ACHN (cell line): Measurements from ENCODE around the gene C11orf24.
"Not testable (repeated sequence)": the region's sequence is repeated elsewhere in the genome, so short reads cannot be mapped to it uniquely, and the experiment has no call there.

ENCODE experiments used
- DNase-seq: peaks from one replicate; pipeline ENCODE4 v3.0.0-alpha.2; 2015
- in situ Hi-C: cut with HindIII; loops from 2 replicates; pipeline ENCODE4 v1.10.0; 2017; ENCODE audit warnings: low sequenced_read_pairs, low pct_ligation_motif_present, low pct_unique_long_range_greater_than_20kb

The C11orf24 gene

DNA sequence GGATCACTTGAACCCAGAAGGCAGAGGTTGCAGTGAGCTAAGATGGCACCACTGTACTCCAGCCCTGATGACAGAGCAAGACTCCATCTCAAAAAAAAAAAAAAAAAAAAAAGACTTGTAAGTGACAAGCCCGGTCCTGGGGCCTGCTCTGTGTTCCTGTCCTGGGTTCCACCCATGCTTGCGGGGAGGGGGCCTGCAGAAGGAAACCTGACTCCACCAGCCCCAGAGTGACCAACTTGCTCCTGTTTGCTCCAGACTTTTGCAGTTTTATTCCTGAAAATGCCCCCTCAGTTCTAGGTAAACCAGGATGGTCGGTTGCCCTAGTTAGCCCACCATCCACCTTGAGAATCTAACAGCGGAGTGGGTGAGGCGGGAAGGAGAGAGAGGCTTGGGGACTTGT is 30.5 kb upstream of the C11orf24 start:
- no peak for DNase-seq
- in situ Hi-C loops, result no loop called here

DNA sequence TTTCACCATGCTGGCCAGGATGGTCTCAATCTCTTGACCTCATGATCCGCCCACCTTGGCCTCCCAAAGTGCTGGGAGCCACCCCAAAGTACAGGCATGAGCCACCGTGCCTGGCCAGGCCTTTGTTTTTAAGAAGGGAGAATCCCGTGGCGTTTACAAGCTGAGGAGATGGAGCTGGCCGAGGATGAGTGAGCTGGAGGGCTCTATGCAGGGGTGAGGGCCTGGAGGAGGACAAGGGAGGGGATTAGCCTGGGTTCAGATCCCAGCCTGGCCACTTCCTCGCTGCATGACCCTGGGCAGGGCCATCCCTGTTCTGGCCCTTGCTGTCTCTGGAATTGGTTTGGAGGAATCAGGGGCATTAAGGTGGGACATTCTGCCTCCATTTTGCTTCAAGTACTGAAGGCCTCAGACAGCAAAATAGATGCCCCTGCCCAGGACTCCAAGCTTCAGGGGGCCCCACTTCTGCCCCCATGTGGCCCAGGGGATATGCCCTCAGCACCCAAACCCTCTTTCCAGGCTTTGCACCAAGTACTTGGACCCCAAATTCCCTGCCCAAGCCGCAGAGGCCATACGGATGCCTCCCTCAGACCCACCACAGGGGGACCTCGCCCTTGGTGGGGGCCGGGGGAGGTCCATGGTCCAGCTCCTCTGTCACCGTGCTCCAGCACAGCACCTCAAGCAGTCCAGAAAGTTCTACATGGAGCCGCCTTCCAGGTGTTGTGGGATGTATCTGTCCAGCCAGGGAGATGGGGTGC is 28.5 kb upstream of the C11orf24 start:
- in situ Hi-C loops, result no loop called here
- DNase-seq, result no peak

DNA sequence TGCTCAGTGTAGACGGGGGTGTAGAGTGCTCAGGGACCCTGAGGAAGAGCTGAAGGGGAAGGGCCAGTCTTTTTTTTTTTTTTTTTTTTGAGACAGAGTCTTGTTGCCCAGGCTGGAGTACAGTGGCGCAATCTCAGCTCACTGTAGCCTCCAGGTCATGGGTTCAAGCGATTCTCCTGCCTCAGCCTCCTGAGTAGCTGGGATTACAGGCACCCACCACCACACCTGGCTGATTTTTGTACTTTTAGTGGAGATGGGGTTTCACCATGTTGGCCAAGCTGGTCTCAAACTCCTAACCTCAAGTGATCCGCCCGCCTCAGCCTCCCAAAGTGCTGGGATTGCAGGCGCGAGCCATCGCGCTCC is 27.7 kb upstream of the C11orf24 start:
- DNase-seq, in situ Hi-C loops: not testable (repeated sequence)

DNA sequence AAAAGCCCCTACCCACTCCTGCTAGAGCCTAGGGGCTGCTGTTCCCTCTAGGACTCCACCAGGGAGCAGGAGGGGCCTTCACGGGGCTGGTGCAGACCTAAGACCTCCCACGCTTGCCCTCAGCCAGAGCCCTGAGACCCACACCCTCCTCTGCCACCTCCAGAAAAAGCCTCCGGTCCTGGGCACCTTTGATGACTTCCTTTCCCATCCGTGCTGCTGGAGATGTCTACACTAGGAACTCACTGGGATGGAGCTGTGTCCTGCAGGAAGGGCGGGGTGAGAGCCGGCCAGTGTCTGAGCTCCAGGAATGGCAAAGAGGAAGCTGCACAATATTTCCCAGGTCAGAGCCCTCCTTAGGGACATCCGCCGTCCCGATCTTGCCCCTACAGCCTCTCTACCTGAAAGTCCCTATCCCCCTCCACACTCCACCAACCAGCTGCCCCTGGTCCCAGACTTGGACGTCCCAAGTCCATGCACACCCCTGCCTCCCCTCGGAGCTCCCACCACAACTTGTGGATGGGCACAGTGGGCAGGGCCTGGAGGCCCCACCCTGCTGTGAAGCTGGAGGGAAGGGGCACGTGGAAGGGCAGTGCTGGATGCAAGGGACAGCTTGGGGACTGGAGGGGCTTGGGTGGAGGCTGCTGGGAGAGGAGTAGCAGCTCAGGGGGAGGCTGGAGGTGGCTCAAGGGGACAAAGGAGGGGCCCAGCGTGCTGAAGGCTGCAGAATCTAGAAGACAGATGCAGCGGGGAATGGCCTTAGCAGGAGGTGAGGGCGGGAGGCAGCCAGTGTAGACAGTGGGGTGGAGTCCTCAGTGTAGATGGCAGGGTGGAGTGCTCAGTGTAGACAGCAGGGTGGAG is 27.1 kb upstream of the C11orf24 start:
- in situ Hi-C loops, result no loop called here
- no peak for DNase-seq

DNA sequence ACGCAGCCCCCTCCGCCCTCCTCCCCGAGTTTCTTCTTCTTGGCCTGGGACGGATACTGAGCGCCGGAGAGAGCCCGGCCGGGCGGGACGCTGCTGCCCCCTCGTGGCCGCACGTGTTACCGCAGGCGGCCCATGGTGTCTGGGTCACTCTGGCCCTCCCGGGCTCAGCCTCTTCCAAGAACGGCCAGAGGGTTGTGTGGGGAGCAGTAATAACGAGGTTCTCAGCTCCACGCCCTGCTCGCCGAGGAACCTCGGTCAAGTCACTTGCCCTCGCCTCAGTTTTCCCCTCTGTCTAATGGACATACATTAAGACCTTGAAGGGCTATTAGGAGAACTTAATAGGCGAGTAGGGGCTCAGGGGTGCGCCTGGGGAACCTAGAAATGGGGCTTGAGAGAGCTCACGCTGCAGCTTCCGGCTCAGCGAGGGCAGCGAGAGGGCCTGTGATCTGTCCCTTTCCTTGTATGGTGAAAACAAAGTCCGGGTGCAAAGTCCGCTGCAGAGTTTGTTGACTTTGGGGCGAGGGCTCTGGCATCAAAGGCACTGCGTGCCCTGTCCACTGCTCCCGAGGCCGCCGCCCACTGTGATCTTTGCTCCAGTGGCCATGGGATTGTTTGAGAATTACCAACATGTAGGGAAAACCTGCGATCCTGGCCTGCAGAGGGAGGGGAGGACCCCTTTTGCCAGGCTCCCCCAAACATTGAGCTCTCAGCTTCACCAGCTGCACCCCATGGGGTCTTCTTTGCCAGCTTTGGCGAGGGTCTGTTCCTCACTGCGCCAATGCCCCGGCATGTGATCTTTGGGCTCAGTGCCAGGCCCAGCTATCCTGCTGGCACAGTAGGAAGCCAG is 26.3 kb upstream of the C11orf24 start:
- DNase-seq, result peak; percentile 65
- in situ Hi-C loops, result no loop called here

DNA sequence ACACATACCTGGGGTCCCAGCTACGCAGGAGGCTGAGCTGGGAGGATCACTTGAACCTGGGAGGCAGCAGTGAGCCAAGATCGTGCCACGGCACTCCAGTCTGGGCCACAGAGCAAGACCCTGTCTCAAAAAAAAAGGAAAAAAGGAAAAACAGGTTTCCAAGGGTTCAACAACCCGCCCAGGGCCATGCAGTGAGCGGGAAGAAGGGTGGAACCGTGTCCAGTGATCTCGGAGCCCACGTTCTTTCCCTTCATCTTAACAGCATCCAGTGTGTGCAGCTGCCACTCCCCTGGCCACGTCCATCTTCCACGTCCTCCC is 25.7 kb upstream of the C11orf24 start:
- DNase-seq, result no peak
- in situ Hi-C loops, result no loop called here

DNA sequence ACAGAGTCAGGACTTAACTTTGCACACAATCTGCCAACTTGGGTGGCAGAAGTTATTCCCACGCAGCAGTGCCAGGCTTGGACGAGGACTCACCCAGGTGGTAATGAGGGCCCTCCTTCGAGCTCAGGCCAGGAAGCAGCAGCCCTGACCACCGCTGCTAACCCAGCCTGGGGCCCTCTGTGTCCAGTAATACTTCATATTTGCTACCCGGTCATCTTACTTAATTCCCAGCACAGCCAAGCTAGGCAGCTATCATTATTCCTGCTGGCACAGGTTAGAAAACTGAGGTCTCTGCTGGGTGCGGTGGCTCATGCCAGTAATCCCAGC is 25.2 kb upstream of the C11orf24 start:
- in situ Hi-C loops, result no loop called here
- DNase-seq, result no peak

DNA sequence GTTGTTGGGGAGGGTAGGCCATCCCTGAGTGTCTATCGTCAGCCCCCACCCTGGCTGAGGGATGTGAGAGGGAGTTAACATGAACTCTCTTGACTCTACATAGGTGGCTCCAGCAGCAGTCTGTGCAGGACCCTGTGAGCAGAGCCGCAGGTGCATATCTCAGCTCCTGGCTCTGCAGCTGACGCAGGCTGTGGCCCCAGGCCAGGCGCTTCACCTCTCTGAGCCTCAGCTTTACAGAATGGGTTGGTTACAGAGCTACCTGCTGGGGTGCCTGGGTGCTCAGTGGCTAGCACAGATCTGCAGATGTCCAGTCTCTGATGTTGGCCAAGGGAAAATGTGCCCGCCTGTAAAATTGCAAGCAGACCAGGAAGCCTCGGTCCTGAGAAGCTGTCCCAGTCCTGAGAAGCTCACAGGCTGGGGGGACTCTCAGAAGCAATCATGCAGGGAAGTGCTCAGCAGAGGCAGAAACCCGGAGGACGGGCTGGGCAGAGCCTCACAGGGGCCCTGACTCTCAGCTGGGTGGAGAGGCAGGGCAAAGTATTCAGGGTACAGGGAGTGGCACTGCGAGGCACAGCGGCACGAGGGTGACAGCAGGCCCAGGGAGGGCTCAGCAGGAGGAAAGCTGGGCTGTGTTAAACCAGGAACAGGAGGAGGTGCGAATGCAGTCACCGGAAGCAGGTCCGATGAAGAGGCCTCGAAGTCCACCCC is 24.7 kb upstream of the C11orf24 start:
- no peak for DNase-seq

DNA sequence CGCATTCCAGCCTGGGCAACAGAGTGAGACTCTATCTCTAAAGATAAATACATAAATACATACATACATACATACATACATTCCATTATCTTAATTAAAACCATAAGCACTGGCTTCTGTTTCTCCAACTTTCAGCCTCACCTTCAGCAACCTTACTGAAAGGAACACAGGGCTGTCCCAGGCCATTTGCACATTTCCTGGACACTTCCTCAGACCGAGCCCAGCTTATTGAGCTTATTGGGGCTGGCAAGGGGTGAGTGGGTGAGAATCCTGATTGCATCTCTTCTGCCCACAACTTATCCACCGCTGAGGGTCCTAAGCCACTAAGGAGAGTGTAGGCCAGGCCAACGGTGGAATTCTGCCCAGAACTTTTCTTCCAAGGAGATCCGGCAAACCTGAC is 24.2 kb upstream of the C11orf24 start:
- in situ Hi-C loops, result no loop called here
- DNase-seq, result no peak

More for the DNA sequence above, 24.7 kb upstream of the C11orf24 start:
- in situ Hi-C loops, result no loop called here

DNA sequence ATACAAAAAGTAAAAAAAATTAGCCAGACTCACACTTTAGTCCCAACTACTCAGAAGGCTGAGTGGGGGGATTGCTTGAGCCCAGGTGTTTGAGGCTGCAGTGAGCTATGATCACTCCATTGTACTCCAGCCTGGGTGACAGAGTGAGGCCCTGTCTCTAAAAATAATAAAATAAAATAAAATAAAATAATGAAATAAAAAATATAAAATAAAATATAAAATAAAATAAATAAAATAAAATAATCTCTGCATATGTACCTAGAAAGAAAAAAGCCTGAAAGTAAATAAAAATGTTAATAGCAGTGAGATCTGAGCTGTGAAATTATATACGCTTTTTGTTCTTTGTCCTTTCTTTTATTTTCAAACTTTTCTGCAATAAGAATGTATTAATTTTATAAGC is 23.5 kb upstream of the C11orf24 start:
- in situ Hi-C loops, result no loop called here
- DNase-seq, result no peak

DNA sequence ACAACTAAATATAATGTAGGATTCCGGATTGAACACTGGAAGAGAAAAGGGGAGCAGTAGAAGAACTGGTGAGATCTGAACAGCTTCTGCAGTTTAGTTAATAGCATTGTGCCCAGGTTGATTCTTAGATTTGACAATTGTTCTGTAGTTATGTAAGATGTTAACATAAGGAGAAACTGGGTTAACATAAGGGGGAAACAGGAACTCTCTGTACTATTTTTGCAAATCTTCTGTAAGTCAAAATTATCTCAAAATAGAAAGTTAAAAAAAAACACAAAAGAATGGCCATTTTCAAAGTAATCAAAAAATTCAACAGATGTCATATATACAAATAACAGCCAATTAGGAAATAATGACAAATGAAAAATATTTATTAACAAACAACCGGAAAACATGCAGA is 21.9 kb upstream of the C11orf24 start:
- no peak for DNase-seq
- in situ Hi-C loops, result no loop called here

DNA sequence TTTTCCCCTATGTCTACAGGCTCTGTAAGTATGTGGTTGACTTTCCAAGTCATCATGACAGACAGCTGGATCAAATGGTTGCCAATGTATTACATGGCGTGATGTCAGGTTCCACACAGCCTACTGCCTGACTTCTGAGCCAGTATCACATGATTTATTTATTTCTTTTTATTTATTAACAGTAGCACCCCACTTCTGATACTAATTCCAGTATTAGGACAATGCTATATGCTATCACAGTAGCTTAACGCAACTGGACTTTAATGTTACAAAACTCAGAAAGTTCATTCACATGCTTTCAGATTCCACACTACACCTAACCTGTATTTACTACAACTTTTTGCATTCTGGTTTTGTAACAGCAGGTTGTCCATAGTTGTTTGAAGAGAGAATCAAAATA is 17.7 kb upstream of the C11orf24 start:
- DNase-seq, result no peak
- in situ Hi-C loops, result no loop called here

DNA sequence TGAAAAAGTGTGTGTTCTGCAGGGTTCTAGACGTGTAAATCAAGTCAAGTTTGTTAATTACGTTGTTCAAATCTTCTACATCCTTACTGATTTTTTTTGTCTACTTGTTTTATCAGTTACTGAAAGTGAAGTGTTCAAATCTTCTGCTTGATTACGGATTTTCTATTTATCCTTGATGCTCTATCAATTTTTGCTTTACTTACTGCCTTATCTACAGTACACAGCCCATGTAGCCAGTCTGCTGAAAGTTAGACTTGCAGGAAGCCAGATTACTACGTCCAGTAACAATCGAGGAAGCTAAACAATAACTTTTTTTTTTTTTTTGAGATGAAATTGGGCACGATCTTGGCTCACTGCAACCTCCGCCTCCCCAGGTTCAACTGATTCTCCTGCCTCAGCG is 15.6 kb upstream of the C11orf24 start:
- DNase-seq, result no peak
- in situ Hi-C loops, result no loop called here

DNA sequence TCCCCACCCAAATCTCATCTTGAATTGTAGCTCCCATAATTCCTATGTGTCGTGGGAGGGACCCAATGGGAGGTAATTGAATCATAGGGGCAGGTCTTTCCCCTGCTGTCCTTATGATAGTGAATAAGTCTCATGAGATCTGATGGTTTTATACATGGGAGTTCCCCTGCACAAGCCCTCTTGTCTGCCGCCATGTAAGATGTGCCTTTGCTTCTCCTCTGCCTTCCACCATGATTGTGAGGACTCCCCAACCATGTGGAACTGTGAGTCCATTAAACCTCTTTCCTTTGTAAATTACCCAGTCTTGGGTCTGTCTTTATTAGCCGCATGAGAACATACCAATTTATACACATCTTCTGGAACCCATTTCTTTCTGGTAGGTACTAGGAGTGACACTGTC is 12.8 kb upstream of the C11orf24 start:
- DNase-seq, in situ Hi-C loops: not testable (repeated sequence)

DNA sequence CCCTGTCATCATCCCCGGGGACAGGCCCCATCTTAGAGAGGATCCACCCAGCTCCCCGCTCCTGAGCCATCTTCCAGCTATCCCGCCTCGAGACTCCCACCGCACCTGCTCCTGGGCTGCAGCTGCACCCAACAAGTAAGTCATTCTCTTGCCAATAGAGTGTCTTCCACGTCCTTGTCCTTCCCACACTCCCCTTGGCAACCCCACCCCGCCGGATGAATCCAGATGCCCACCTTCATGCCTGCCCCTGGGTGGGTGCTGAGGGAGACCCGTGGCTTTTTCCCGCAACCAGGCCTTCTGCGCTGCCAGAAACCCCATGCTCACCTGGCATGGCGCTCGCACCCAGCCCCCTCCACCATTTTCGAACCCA is 11.1 kb upstream of the C11orf24 start:
- in situ Hi-C loops, result no loop called here
- no peak for DNase-seq

DNA sequence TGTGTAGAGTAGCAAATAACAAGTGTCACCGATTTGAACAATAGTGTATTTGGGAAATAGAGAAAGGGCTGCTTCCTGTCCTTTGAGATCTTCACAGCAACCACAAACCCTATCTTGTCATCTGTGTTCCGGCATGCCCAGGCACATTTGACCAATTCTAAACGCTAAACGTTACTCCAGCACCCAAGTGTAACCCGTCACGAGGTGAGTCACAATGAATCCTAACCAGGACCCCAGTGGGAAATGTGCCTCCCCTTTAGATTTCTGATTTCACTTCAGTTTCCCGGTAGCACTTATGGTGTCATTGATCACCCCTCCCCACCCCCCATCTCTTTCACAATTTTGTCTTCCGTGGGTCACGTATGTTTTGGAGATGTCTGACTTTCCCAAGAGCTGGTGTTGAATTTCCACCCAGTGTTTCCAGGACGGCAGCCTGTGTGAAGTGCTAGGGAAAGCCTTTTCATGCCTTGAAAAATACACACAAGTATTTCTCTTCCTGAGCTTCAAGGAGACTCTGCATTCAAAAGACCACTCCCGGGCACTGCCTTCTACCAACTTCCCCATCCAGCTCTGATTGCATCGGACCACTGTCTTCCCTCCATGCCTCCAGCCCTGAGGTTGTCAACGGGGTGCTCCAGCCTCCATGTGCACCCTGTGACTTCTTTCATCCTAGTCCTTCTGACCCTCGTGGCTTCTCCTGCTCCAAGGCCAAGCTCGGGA is 10.5 kb upstream of the C11orf24 start:
- DNase-seq, result no peak
- in situ Hi-C loops, result no loop called here

DNA sequence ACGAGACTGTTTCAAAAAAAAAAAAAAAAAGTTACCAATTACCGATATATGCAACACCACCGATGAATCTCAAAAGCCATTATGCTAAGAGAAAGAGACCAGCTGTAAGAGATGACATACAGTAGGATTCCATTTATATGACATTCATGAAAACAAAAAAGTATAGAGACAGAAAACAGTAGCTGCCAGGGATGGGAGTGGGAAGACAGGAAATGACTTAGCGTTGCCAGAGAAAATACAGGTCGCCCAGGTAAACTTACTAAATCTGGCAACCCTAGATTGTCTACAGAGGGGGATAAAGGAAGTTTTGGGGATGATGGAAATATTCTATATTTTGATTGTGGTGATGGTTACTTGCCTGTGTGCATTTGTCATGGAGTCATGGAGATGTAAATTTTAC is 7.9 kb upstream of the C11orf24 start:
- in situ Hi-C loops, result no loop called here
- no peak for DNase-seq

DNA sequence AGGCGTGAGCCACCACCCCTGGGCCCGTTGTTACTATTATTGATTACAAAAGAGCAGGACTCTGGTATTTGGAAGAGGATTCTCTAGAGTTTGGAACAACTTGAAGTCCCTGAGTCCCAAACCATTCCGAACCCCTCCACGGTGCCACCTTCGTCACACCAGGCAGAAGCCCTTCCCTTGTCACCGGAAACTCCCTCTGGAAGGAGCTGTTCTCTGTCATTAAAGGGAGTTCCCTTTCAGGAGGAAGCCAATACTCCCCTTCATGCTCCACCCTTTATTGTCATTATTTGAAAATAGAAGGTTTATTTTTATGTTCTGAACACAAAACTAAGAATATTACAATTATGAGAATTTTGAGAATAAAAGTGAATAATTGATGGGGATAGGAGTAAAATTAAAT is 5.1 kb upstream of the C11orf24 start:
- in situ Hi-C loops, result no loop called here

More for the DNA sequence above, 5.1 kb upstream of the C11orf24 start:
- DNase-seq, result no peak
